ENCODE data around the gene EYA2.

GRCh38 chr20:47043086-47043485 lies 148.4 kb downstream of the EYA2 start:
- TF ChIP-seq POLR2AphosphoS5 (IDR thresholded peaks at IDR 0.05; ENCODE audit: borderline replicate concordance, low read depth, low read length), result no peak
- TF ChIP-seq EZH2 (IDR thresholded peaks at IDR 0.05), result no peak

Data from SK-N-MC (cell line).